Measurements from ENCODE around the gene ARHGAP15. TPM values are rescaled to one million over a fixed set of nuclear protein-coding genes. Genes with fewer than 3 reads are reported as not detected.

Gene ARHGAP15
- total RNA-seq, 1 experiment from 2014 or later: 0.42 TPM

GRCh38 chr2:143158098-143158497 lies 28.9 kb downstream of the ARHGAP15 start:
- intact Hi-C loops (cut with micrococcal nuclease): no loop called here
- RAD21 ChIA-PET (ENCODE audit: low non-redundant PET in 1 of 2, low total read pairs in 2 of 2, uncharacterized antibody in 2 of 2, unreplicated experiment in 2 of 2): no interaction called here
- Histone ChIP-seq H3K27me3 (ENCODE audit: insufficient read depth, low read length) (peaks cover 63% of the 10 kb centered on the region), H2AFZ (ENCODE audit: low read depth, low read length, poor library complexity, severe bottlenecking) (no peak overlapping the region), H3K36me3 (ENCODE audit: control insufficient read depth in 1 of 2, insufficient read depth in 2 of 2, low read length in 2 of 2) (no peaks in the 10 kb centered on the region), H3K79me2 (ENCODE audit: insufficient read depth, low read length) (no peaks in the 10 kb centered on the region), H3K4me3 (replicated peaks in 1 of 2; ENCODE audit: low read depth in 1 of 2, low read length in 2 of 2) (no peak overlapping the region), H3K4me1 (ENCODE audit: control insufficient read depth in 1 of 2, insufficient read depth in 2 of 2, low read length in 2 of 2) (no peaks in the 10 kb centered on the region), H4K20me1 (ENCODE audit: insufficient read depth) (no peaks in the 10 kb centered on the region), H3K9ac (ENCODE audit: low read length) (no peak overlapping the region), H3K9me2 (ENCODE audit: insufficient read depth) (no peaks in the 10 kb centered on the region), H3K9me3 (ENCODE audit: control insufficient read depth in 1 of 2, insufficient read depth in 1 of 2, low read depth in 1 of 2, low read length in 2 of 2) (no peaks in the 10 kb centered on the region), H3K4me2 (ENCODE audit: low read length) (no peak overlapping the region), H3K27ac (ENCODE audit: low read depth, low read length) (no peak overlapping the region)
- POLR2A ChIA-PET: no interaction called here
- CTCF ChIA-PET: interaction anchor here (1.7 kb wide), 1 partner anchor 101 kb away, joined by 4 read pairs; no protein-coding TSS in a partner anchor
- TF ChIP-seq MAX (IDR thresholded peaks at IDR 0.05): no peak
- TF ChIP-seq TCF7L2 (IDR thresholded peaks at IDR 0.05; ENCODE audit: borderline replicate concordance, extremely low read depth, insufficient read depth, insufficient read length): no peak
- no peak for TF ChIP-seq ATF3 (IDR thresholded peaks at IDR 0.05)
- TF ChIP-seq ZFX (IDR thresholded peaks at IDR 0.05): no peak
- TF ChIP-seq CBX3 (IDR thresholded peaks at IDR 0.05; ENCODE audit: low read depth): no peak
- TF ChIP-seq EGR1 (IDR thresholded peaks at IDR 0.05; ENCODE audit: low read depth): no peak
- no peak for TF ChIP-seq FOSL1 (IDR thresholded peaks at IDR 0.05; ENCODE audit: low read depth)
- no peak for TF ChIP-seq REST (IDR thresholded peaks at IDR 0.05; ENCODE audit: low read depth)
- TF ChIP-seq POLR2A (IDR thresholded peaks at IDR 0.05; ENCODE audit: borderline replicate concordance, extremely low read depth, insufficient read depth, insufficient read length): no peak
- TF ChIP-seq ZNF274 (IDR thresholded peaks at IDR 0.05; ENCODE audit: low read depth, low read length): no peak
- ATAC-seq (no peak), DNase-seq (ENCODE audit: low read depth, low spot score) (no peak)
- BruUV-seq (replicated peaks): no TSS peak
